Coronary artery (tissue), 2 donors: Measurements from ENCODE around the gene ADGRL3.

Source experiments
- DNase-seq: peaks from one replicate; pipeline ENCODE4 v3.0.0-alpha.2; 2017; ENCODE audit warnings: low spot score
- H3K27ac ChIP-seq, 2 donors: fragments of 200-600 bp; sonication (generic); one replicate each; pipeline ENCODE4 v1.5.1; 2016 to 2019
- H3K4me3 ChIP-seq: fragments of 200-600 bp; sonication (generic); 2 replicates; pipeline ENCODE4 v1.5.1; 2016; ENCODE audit warnings: mild to moderate bottlenecking, moderate library complexity
- TF ChIP-seq, protein P1 (sequence below): fragments of 200-600 bp; sonication (generic); IDR thresholded peaks from one replicate; pipeline ENCODE4 v1.5.1; 2019; ENCODE audit warnings: antibody characterized with exemption

Gene ADGRL3

DNA sequence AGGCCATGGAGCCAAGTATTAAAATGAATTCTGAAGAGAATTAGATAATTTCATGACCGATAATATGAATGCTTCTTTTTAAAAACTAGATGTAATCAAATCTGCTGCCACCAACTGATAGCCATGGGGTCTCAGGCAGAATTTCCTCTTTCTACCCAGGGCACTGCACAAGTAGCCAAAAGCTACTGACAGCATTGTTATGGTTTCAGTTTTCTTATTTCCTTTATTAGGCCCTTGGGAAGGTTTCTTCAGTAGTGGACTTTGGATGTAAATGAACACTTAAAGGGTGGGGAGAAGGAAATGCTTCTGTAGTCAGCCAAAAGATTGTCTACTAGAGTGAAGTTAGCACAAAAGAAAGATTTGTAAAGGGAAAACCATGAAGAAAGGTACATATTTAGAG is 686.0 kb downstream of the ADGRL3 start:
- H3K27ac ChIP-seq: no peak overlapping the region
- DNase-seq: no peak
- no peak overlapping the region for H3K4me3 ChIP-seq
- TF ChIP-seq, protein P1, sequence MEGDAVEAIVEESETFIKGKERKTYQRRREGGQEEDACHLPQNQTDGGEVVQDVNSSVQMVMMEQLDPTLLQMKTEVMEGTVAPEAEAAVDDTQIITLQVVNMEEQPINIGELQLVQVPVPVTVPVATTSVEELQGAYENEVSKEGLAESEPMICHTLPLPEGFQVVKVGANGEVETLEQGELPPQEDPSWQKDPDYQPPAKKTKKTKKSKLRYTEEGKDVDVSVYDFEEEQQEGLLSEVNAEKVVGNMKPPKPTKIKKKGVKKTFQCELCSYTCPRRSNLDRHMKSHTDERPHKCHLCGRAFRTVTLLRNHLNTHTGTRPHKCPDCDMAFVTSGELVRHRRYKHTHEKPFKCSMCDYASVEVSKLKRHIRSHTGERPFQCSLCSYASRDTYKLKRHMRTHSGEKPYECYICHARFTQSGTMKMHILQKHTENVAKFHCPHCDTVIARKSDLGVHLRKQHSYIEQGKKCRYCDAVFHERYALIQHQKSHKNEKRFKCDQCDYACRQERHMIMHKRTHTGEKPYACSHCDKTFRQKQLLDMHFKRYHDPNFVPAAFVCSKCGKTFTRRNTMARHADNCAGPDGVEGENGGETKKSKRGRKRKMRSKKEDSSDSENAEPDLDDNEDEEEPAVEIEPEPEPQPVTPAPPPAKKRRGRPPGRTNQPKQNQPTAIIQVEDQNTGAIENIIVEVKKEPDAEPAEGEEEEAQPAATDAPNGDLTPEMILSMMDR: no peak

DNA sequence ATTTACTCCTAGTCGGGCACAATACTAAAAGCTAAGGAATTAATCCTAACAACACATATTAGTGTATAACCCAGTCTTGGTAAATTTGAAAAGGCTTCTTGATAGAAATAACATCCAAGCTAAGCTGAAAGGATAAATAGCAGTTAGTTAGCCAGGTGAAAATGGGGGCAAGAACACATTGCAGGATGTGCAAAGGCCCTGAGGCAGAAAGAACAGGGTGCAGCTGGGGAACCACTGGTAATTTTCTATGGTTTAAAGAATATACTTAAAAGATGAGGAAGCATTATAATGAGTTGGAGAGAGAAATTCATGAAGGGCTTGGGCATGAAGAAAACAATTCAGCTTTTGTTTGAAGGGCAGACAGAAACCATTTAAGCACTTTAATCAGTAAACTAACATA is 689.0 kb downstream of the ADGRL3 start:
- no peak for DNase-seq
- Histone ChIP-seq H3K27ac (no peak overlapping the region), H3K4me3 (no peak overlapping the region)
- TF ChIP-seq, protein P1: no peak

DNA sequence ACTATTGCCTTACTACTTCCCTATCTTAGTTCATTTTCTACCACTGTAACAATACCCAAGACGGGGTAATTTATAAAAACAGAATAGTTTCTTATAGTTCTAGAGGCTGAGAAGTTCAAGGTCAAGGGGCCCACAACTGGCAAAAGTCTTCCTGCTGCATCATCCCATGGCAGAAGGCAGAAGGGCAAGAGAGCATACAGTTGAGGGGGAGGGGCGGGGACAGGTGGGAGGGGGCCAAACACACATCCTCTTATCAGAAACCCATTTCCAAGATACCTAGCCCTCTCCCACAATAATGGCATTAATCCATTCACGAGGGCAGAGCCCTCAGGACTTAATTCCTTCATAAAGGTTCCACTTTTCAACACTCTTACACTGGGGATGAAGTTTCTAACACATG is 690.2 kb downstream of the ADGRL3 start:
- TF ChIP-seq, protein P1: no peak
- DNase-seq: no peak
- no peak overlapping the region for H3K27ac ChIP-seq
- H3K4me3 ChIP-seq: no peak overlapping the region

DNA sequence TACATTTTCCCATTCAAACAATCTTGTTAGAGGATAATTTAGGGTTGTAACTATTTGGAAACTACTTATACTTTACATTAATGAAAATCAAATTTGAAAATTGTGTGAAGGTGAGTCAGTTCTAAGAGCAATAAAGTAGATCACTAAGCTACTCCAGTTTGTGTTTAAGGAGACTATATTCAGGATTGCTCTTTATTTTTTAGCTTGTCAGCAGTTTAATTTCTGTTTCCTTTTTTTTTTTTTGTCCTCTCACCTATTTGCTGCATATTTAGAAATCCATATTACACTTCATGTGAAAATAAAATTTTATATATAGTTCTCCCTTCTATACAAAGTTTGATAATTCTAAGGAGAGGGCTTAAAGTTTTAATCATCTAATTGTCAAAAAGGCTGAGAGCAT is 691.8 kb downstream of the ADGRL3 start:
- no peak overlapping the region for H3K4me3 ChIP-seq
- TF ChIP-seq, protein P1: no peak
- no peak for DNase-seq
- no peak overlapping the region for H3K27ac ChIP-seq

DNA sequence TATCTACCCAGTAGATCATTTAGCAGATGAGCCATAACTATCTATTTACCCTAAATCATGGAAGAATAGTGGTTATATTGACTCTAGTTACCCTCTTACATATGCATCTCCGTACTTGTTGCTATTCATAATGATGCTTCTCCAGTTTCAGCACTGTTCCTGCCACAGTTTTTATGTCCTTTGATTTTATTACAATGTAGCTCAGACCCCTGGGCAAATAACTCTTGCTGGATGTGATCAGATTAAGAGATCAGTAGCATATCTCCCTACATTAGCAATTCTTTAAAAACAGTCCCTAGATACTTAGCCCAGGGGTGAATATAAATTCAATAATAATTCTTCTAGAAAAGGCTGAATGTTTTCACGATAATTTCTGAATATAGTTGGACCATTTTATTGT is 696.5 kb downstream of the ADGRL3 start:
- TF ChIP-seq, protein P1: no peak
- no peak overlapping the region for H3K4me3 ChIP-seq
- no peak for DNase-seq
- no peak overlapping the region for H3K27ac ChIP-seq

DNA sequence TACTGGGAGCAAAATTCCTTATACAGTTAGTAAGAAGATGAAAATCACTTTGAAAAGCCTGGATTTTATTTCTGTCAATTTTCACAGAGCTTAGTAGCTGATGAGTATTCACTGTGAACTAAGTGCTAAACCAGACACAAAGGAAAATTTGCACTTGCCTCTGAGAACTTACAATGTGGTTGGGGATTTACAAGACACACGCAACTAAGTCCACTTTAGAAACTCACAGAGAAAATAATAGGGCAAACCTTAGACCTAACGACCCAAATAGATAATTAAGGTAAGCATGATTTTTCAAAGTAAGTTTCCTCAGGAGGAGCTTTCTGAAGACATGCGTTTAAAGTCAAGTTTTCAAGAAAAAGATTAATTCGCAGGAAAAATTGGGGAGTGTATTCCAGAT is 708.9 kb downstream of the ADGRL3 start:
- TF ChIP-seq, protein P1: no peak
- DNase-seq: no peak
- H3K27ac ChIP-seq: no peak overlapping the region
- H3K4me3 ChIP-seq: no peak overlapping the region

DNA sequence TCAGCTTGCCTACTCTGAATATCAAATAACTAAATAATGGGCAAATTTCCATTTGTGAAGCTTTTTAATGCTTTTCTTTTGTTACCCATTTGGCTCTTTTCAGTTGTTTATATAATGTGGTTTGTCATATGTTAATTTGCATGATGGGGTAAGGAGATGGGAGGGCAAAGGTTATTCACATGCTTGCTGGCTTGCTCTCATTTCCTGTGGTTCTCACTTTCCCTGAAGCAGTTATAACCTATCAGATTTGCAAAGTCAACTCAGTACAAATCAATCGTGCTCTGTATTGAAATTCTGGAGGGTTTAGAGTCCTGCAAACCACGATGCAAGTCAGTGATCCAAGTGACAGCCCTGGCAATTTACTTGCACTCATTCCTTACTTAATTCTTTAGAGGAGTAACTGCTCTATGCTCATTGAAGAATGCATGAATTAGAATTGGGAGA is 711.2 kb downstream of the ADGRL3 start:
- DNase-seq: no peak
- TF ChIP-seq, protein P1: no peak
- no peak overlapping the region for H3K4me3 ChIP-seq
- H3K27ac ChIP-seq: no peak overlapping the region
